Mesenchymal stem cell (in vitro differentiated cells and primary cell): ENCODE data around the gene CYP2W1.

ENCODE experiments used
- DNase-seq: peaks from one replicate; pipeline ENCODE4 v3.0.0-alpha.2; 2013
- H2AFZ ChIP-seq: one replicate; pipeline ENCODE4 v1.6.1; 2013; ENCODE audit warnings: low read depth, mild to moderate bottlenecking, control low read depth, inconsistent platforms, low read length, moderate library complexity
- H2AK5ac ChIP-seq: 2 replicates; pipeline ENCODE4 v1.6.1; 2013; ENCODE audit warnings: low read length, moderate library complexity, mild to moderate bottlenecking, inconsistent platforms; ENCODE audit not compliant: severe bottlenecking
- H2BK120ac ChIP-seq: one replicate; pipeline ENCODE4 v1.6.1; 2013; ENCODE audit warnings: low read depth, mild to moderate bottlenecking, inconsistent platforms, low read length, moderate library complexity
- H2BK12ac ChIP-seq, 2 experiments: one replicate each; pipeline ENCODE4 v1.6.1; 2013; ENCODE audit warnings: inconsistent platforms in 2 of 2, low read length in 2 of 2, mild to moderate bottlenecking in 2 of 2, moderate library complexity in 2 of 2, control low read depth in 1 of 2
- H2BK15ac ChIP-seq: one replicate; pipeline ENCODE4 v1.6.1; 2013; ENCODE audit warnings: mild to moderate bottlenecking, low read depth, inconsistent platforms; ENCODE audit not compliant: poor library complexity, severe bottlenecking
- H2BK5ac ChIP-seq: 2 replicates; pipeline ENCODE4 v1.6.1; 2013; ENCODE audit warnings: low read depth, mild to moderate bottlenecking, low read length, control low read depth, inconsistent platforms; ENCODE audit not compliant: poor library complexity, severe bottlenecking
- H3K14ac ChIP-seq, 2 experiments: one replicate each; pipeline ENCODE4 v1.6.1; 2013; ENCODE audit warnings: inconsistent platforms in 2 of 2, low read length in 2 of 2, control low read depth in 1 of 2, mild to moderate bottlenecking in 1 of 2, moderate library complexity in 1 of 2
- H3K18ac ChIP-seq, 2 experiments: one replicate each; pipeline ENCODE4 v1.6.1; 2013; ENCODE audit warnings: inconsistent platforms in 2 of 2, low read length in 2 of 2, control low read depth in 1 of 2, low read depth in 1 of 2, mild to moderate bottlenecking in 1 of 2
- H3K23ac ChIP-seq, 2 experiments: one replicate each; pipeline ENCODE4 v1.6.1; 2013; ENCODE audit warnings: inconsistent platforms in 2 of 2, low read length in 2 of 2, mild to moderate bottlenecking in 2 of 2, moderate library complexity in 2 of 2, control low read depth in 1 of 2
- H3K27ac ChIP-seq: 2 replicates; pipeline ENCODE4 v1.5.1; 2013; ENCODE audit warnings: mild to moderate bottlenecking, moderate library complexity, low read length, control low read depth, inconsistent platforms; ENCODE audit not compliant: poor library complexity, severe bottlenecking
- H3K27me3 ChIP-seq, 2 experiments: 2 replicates each; pipeline versions ENCODE4 v1.6.1 to v1.7.0; 2013; ENCODE audit warnings: low read length in 2 of 2, mild to moderate bottlenecking in 2 of 2, moderate library complexity in 2 of 2, control low read depth in 1 of 2, inconsistent platforms in 1 of 2; ENCODE audit not compliant: control insufficient read depth in 1 of 2, insufficient read depth in 1 of 2
- H3K36me3 ChIP-seq, 2 experiments: 2 replicates each; pipeline versions ENCODE4 v1.6.1 to v1.7.0; 2013; ENCODE audit warnings: low read length in 2 of 2, control low read depth in 1 of 2, inconsistent platforms in 1 of 2, low read depth in 1 of 2, mild to moderate bottlenecking in 1 of 2; ENCODE audit not compliant: insufficient read depth in 2 of 2, control insufficient read depth in 1 of 2
- H3K4ac ChIP-seq, 2 experiments: one replicate each; pipeline ENCODE4 v1.6.1; 2013; ENCODE audit warnings: inconsistent platforms in 2 of 2, low read length in 2 of 2, mild to moderate bottlenecking in 2 of 2, moderate library complexity in 2 of 2, control low read depth in 1 of 2, low read depth in 1 of 2
- H3K4me1 ChIP-seq: 2 replicates; pipeline ENCODE4 v1.6.1; 2013; ENCODE audit warnings: low read depth, low read length, control low read depth; ENCODE audit not compliant: control insufficient read depth, insufficient read depth
- H3K4me2 ChIP-seq: 2 replicates; pipeline ENCODE4 v1.6.1; 2013; ENCODE audit warnings: low read length, mild to moderate bottlenecking, inconsistent platforms; ENCODE audit not compliant: poor library complexity, severe bottlenecking
- H3K4me3 ChIP-seq, 2 experiments: 2 replicates each; pipeline versions ENCODE4 v1.5.1 to v1.7.0; 2013; ENCODE audit warnings: low read length in 2 of 2, mild to moderate bottlenecking in 2 of 2, control low read depth in 1 of 2, low read depth in 1 of 2; ENCODE audit not compliant: insufficient read depth in 1 of 2
- H3K79me1 ChIP-seq: replicated peaks from 2 replicates; pipeline ENCODE4 v1.6.1; 2013; ENCODE audit warnings: mild to moderate bottlenecking, control low read depth, low read length, inconsistent platforms; ENCODE audit not compliant: poor library complexity, severe bottlenecking
- H3K9ac ChIP-seq: 2 replicates; pipeline ENCODE4 v1.7.0; 2013; ENCODE audit warnings: mild to moderate bottlenecking, low read length, moderate library complexity
- H3K9me3 ChIP-seq: 2 replicates; pipeline ENCODE4 v1.7.0; 2013; ENCODE audit warnings: mild to moderate bottlenecking, low read length; ENCODE audit not compliant: control insufficient read depth
- H4K8ac ChIP-seq: one replicate; pipeline ENCODE4 v1.6.1; 2013; ENCODE audit warnings: inconsistent platforms, mild to moderate bottlenecking, low read length, moderate library complexity
- H4K91ac ChIP-seq: one replicate; pipeline ENCODE4 v1.6.1; 2013; ENCODE audit warnings: mild to moderate bottlenecking, low read length, inconsistent platforms
- WGBS: methylation state at CpG from one replicate; pipeline ENCODE4 v1.1.7; 2013; ENCODE audit warnings: mixed read lengths; 5-methylcytosine and 5-hydroxymethylcytosine counted together

The CYP2W1 gene

DNA sequence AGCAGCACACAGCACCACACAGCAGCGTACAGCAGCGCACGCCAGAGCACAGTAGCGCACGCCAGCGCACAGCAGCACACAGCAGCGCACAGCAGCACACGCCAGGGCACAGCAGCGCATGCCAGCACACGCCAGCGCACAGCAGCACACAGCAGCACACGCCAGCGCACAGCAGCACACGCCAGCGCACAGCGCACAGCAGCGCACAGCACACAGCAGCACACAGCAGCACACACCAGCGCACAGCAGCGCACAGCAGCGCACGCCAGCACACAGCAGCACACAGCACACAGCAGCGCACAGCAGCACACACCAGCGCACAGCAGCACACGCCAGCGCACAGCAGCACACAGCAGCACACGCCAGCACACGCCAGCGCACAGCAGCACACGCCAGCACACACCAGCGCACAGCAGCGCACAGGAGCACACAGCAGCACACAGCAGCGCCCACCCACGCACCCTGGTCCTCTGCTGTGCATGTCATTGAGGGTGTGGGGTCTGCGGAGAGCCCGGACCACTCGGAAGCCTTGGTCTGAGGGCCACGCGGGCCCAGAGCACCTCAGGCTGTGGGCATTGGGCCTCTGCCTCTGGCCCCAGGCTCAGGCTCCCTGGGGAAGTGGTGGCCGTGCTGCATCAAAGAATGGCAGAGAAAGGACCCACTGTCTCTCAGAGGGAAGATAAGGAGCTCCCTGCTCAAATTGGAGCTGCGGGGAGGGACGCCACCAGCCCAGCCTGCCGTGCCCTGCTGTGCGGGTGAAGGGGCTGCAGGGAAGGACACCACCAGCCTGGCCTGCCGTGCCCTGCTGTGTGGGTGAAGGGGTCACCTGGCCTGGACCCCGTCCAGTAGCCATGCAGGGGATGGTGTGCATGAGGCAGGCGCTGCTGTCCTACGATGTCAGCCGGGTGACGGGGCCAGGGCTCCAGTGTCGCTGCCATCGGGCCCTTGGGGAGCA lies 33.9 kb downstream of the CYP2W1 start:
- Histone ChIP-seq H2BK5ac (no peak overlapping the region), H2BK120ac (no peak overlapping the region), H2AFZ (no peak overlapping the region), H3K4me1 (peaks cover 28% of the 10 kb centered on the region), H3K9ac (no peak overlapping the region), H3K4me3 (no peak overlapping the region), H3K14ac (peak overlapping the region in 1 of 2 experiments; percentile 99), H4K8ac (peak overlapping the region; percentile 4), H3K23ac (no peak overlapping the region), H2AK5ac (no peak overlapping the region), H3K18ac (peak overlapping the region in 1 of 2 experiments; percentile 75), H3K36me3 (peaks cover 14 to 70% of the 10 kb centered on the region in 2 experiments), H2BK12ac (peak overlapping the region; percentile 42 to 61), H3K79me1 (peaks cover 68% of the 10 kb centered on the region), H3K27me3 (no peaks in the 10 kb centered on the region), H4K91ac (peak overlapping the region; percentile 83), H3K27ac (no peak overlapping the region), H3K4ac (no peak overlapping the region), H3K4me2 (no peak overlapping the region), H2BK15ac (no peak overlapping the region), H3K9me3 (no peaks in the 10 kb centered on the region)
- 95% methylated on average over 47 of the region's 51 CpGs for WGBS
- no peak for DNase-seq

DNA sequence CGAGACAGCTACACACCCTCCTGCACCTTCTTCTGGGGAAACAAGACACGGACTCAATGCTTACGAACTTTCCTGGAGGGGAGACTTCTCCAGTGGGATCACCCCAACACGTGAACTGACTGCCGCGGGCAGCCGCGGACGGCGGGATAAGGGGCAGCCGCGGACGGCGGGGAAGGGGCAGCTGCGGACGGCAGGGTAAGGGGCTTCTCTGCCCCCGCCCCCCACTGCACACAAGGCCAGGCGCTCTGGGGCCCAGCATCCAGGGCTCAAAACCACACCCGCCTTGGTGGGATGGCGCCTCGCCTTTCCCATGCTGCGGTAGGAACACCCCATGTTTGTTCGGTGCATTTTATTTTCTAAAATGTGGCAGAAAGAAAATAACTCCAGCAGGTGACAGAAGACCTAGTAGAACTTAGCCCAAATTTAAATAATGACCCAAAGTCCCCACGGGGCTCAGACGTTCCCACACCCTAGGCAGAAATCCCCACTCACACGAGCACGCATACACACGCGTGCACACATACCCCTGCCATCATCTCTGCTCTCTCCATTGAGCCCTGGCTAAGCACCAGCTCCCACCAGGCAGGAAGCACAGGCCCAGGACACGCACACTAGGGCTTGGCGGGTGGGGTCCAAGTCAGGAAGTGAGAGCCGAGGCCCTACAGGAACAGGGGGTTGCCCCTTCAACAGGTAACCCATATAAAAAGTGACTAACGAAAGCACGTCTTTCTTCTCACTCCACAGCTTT lies 34.8 kb downstream of the CYP2W1 start:
- WGBS, result 98% methylated on average over 31 of the region's 34 CpGs

DNA sequence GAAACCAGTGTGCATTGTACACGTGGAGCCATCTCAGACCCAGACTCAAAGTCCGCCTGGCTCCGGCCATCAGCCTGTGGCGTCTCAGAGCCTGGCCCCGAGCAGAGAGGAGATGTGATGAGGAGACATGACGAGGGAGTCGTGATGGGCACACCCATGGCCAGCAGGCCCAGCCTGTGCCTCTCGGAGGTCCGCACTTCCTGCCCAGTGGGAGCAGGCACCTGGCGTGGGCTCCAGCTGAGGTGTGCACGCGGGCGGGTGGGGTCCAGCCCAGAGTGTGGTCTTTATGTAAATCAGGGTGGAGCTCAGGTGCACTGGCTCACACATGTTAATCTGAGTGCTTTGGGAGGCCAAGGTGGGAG lies 35.3 kb downstream of the CYP2W1 start:
- H3K4me3 ChIP-seq, result no peak overlapping the region
- no peak overlapping the region for H3K27ac ChIP-seq
- no peak overlapping the region for H3K4ac ChIP-seq
- H3K14ac ChIP-seq, result no peak overlapping the region
- H2BK12ac ChIP-seq, result no peak overlapping the region
- DNase-seq, result no peak
- peaks cover 69% of the 10 kb centered on the region for H3K79me1 ChIP-seq
- no peak overlapping the region for H4K91ac ChIP-seq
- peaks cover 14 to 67% of the 10 kb centered on the region in 2 experiments for H3K36me3 ChIP-seq
- H3K4me1 ChIP-seq, result peaks cover 29% of the 10 kb centered on the region
- no peak overlapping the region for H2BK5ac ChIP-seq
- no peak overlapping the region for H2AFZ ChIP-seq
- no peak overlapping the region for H3K4me2 ChIP-seq
- no peak overlapping the region for H3K18ac ChIP-seq
- no peak overlapping the region for H3K9ac ChIP-seq
- H3K23ac ChIP-seq, result no peak overlapping the region
- WGBS, result 98% methylated on average over 13 of the region's 13 CpGs
- no peak overlapping the region for H2BK120ac ChIP-seq
- no peaks in the 10 kb centered on the region for H3K27me3 ChIP-seq
- H3K9me3 ChIP-seq, result no peaks in the 10 kb centered on the region
- no peak overlapping the region for H4K8ac ChIP-seq
- H2AK5ac ChIP-seq, result no peak overlapping the region
- H2BK15ac ChIP-seq, result no peak overlapping the region

More for the DNA sequence above, 34.8 kb downstream of the CYP2W1 start:
- H4K8ac ChIP-seq, result no peak overlapping the region
- H2BK12ac ChIP-seq, result no peak overlapping the region
- no peak overlapping the region for H3K4ac ChIP-seq
- H3K18ac ChIP-seq, result no peak overlapping the region
- DNase-seq, result no peak
- no peak overlapping the region for H2BK15ac ChIP-seq
- no peak overlapping the region for H3K23ac ChIP-seq
- H3K14ac ChIP-seq, result peak overlapping the region in 1 of 2 experiments; percentile 61
- H2BK5ac ChIP-seq, result no peak overlapping the region
- no peak overlapping the region for H3K4me2 ChIP-seq
- no peak overlapping the region for H2BK120ac ChIP-seq
- no peak overlapping the region for H3K9ac ChIP-seq
- H2AFZ ChIP-seq, result no peak overlapping the region
- peaks cover 14 to 65% of the 10 kb centered on the region in 2 experiments for H3K36me3 ChIP-seq
- H3K9me3 ChIP-seq, result no peaks in the 10 kb centered on the region
- peaks cover 66% of the 10 kb centered on the region for H3K79me1 ChIP-seq
- no peaks in the 10 kb centered on the region for H3K27me3 ChIP-seq
- peaks cover 28% of the 10 kb centered on the region for H3K4me1 ChIP-seq
- H2AK5ac ChIP-seq, result no peak overlapping the region
- peak overlapping the region in 1 of 2 experiments; percentile 8 for H3K4me3 ChIP-seq
- H4K91ac ChIP-seq, result no peak overlapping the region
- no peak overlapping the region for H3K27ac ChIP-seq

DNA sequence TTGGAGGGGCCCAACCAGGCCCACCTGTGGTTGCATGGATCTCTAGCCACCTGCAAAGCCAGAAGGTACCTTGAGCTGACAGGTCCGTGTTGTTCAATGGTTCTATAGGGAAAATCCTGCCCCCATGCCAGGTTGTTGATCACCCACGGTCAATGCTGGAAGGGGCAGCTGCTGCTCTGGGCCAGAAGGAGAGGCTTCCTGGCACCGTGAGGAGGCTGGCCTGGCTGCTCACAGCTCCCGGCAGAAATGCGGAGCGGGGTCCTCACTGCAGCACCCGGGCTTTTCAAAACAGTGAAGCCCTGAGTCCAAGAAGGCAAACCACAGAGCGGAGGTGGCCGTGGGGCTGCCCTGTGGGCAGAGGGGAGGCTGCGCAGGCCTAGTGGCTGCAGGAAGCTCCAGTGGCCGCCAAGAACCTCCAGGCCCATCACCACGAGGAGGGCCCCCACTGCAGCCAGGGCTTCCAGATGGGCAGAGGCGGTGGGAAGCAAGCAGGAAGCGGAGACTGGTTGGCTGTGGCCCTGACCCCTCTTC lies 36.3 kb downstream of the CYP2W1 start:
- Histone ChIP-seq H3K4me2 (no peak overlapping the region), H2BK120ac (no peak overlapping the region), H3K27me3 (no peaks in the 10 kb centered on the region), H3K27ac (no peak overlapping the region), H3K18ac (no peak overlapping the region), H3K14ac (no peak overlapping the region), H4K91ac (no peak overlapping the region), H3K36me3 (peaks cover 14 to 73% of the 10 kb centered on the region in 2 experiments), H4K8ac (no peak overlapping the region), H3K4me1 (peaks cover 29% of the 10 kb centered on the region), H2AK5ac (no peak overlapping the region), H3K79me1 (peaks cover 72% of the 10 kb centered on the region), H2AFZ (no peak overlapping the region), H3K9ac (no peak overlapping the region), H2BK5ac (no peak overlapping the region), H2BK12ac (no peak overlapping the region), H3K4ac (no peak overlapping the region), H2BK15ac (no peak overlapping the region), H3K23ac (no peak overlapping the region), H3K9me3 (no peaks in the 10 kb centered on the region), H3K4me3 (no peak overlapping the region)
- DNase-seq, result no peak
- 90% methylated on average over 14 of the region's 14 CpGs for WGBS
